Measurements from ENCODE around the gene FAM163B.

FAM163B gene

DNA sequence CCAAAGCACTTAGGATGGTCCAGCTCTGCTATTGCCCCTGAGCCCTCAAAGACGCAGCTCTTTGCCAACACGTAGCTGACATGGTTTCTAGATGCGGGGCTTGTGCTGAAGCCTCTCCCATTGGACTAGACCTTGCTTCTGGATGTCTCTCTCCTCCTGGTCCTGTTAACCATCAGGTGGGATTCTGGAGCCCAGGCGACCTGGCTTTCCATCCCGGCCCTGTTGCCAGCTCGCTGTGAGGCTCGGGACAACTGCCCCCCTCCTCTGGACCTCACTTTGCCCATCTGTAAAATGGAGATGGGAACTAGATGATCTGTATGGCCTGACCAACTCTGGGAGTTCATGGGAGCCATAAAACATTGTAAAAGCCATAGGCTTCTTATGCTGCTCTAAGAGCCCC is 31.0 kb upstream of the FAM163B start:
- no peak overlapping the region for H3K4me3 ChIP-seq (ENCODE audit: low read depth, low read length)
- TF ChIP-seq, protein P1, sequence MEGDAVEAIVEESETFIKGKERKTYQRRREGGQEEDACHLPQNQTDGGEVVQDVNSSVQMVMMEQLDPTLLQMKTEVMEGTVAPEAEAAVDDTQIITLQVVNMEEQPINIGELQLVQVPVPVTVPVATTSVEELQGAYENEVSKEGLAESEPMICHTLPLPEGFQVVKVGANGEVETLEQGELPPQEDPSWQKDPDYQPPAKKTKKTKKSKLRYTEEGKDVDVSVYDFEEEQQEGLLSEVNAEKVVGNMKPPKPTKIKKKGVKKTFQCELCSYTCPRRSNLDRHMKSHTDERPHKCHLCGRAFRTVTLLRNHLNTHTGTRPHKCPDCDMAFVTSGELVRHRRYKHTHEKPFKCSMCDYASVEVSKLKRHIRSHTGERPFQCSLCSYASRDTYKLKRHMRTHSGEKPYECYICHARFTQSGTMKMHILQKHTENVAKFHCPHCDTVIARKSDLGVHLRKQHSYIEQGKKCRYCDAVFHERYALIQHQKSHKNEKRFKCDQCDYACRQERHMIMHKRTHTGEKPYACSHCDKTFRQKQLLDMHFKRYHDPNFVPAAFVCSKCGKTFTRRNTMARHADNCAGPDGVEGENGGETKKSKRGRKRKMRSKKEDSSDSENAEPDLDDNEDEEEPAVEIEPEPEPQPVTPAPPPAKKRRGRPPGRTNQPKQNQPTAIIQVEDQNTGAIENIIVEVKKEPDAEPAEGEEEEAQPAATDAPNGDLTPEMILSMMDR (IDR thresholded peaks at IDR 0.05; ENCODE audit: insufficient read depth, low read length, missing control alignments) = no peak
- POLR2A ChIA-PET = no interaction called here
- CTCF ChIA-PET = no interaction called here
- no peak for DNase-seq (ENCODE audit: low read depth, low spot score)

DNA sequence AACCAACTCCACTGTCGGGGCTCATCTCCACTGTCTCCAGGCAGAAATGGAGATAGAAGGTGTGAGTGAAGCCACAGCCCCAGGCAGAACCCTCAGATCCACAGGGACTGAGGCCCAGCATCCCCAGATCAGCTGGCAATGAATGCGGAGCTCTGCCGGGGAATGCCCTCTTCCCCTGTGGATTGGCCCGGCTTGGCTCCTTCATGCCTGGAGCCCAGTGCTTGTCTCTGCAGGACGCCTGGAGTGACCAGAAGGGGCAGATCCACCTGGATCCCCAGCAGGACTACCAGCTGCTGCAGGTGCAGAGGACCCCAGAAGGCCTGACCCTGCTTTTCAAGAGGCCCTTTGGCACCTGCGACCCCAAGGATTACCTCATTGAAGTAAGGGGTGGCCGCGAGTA is 30.4 kb upstream of the FAM163B start:
- no peak for DNase-seq (ENCODE audit: low read depth, low spot score)
- CTCF ChIA-PET = no interaction called here
- TF ChIP-seq, protein P1 (IDR thresholded peaks at IDR 0.05; ENCODE audit: insufficient read depth, low read length, missing control alignments) = no peak
- POLR2A ChIA-PET = no interaction called here
- H3K4me3 ChIP-seq (ENCODE audit: low read depth, low read length) = no peak overlapping the region

DNA sequence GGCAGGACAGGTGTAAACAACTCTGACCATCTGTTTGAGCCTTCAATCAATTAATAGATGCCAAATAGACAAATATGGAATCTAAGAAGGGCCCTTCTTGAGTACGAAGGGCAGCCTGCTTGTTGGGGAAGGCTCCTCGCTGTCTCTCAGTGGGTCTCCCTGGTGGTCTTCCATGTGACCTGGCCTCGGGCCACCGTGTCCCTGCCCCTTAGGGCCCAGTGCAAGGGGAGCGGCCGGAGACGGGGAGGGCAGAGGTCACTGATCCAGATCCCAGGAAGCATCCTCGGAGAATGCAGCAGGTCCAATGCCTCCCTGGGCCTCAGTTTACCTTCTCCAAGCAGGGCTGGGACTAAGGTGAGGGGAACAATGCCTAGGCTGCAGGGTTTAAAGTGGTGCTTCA is 29.5 kb upstream of the FAM163B start:
- H3K4me3 ChIP-seq (ENCODE audit: low read depth, low read length) = no peak overlapping the region
- ChIA-PET CTCF (no interaction called here), POLR2A (no interaction called here)
- TF ChIP-seq, protein P1 (IDR thresholded peaks at IDR 0.05; ENCODE audit: insufficient read depth, low read length, missing control alignments) = no peak
- DNase-seq (ENCODE audit: low read depth, low spot score) = no peak

DNA sequence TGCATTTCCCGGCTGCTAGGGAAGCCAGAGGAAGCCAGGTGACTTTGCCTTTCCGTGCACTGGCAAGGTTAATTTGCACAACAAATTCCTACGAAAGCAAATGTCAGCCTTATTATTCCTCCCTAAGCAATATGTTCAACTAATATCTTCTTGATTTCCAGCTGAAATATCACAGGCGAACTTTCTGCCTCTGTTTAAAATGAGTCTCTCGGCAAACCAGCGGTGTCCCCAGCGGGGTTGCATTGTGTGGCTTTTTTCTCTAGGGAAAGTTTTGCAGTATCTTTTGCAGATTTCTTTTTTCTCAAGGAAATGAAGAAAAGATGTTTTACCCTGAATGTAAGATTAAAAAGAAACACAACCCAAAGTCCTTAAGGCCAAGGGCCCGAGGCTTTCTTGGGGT is 28.9 kb upstream of the FAM163B start:
- H3K4me3 ChIP-seq (ENCODE audit: low read depth, low read length) = no peak overlapping the region
- CTCF ChIA-PET = no interaction called here
- POLR2A ChIA-PET = no interaction called here
- TF ChIP-seq, protein P1 (IDR thresholded peaks at IDR 0.05; ENCODE audit: insufficient read depth, low read length, missing control alignments) = no peak
- DNase-seq (ENCODE audit: low read depth, low spot score) = no peak

DNA sequence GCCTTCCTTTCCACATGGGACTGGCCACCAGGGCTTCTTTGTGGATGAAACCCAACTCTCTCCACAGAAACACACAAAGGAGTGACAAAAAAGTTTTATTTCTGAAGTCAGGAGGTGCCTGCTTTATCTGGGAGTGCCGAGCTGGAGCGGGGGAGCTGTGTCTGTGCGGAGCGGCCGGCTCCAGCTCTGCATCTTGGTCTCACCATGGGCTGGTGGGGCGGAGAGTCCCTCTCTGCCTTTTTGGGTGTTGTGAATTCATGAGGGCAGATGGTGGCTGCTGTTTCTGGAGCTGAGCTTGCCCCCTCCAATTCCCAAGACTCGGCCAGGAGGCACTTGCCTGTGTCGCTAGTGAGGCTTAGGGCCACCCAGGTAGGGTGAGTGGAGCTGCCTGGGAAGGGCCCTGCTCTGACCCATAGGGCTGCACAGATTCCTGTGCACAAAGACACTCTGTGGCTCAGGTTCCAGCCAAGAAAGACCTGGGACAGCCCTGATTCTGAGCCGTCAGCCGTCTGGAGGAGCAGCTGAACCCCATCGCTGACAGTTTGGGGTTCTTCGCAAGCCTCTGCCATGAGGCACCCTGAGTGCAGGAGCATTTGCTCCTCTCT is 28.4 kb upstream of the FAM163B start:
- no peak for DNase-seq (ENCODE audit: low read depth, low spot score)

DNA sequence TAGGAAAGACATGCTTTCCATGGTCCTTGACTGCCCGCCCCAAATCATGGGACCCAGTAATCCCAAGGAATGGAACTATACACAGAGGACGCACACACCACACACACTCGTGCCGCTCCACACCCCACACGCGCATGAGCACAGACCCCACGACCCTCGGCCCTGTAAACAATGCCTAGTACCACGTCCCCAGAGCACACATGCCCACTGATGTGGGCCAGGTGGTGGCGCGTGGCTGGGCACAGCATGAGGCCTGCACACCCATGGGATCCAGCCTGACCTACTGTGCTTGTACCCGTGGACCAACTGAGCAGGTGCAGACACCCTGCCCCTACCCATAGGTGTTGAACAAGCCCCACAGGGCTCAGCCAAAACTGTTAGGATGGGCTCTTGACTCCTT is 27.7 kb upstream of the FAM163B start:
- ChIA-PET CTCF (no interaction called here), POLR2A (no interaction called here)
- H3K4me3 ChIP-seq (ENCODE audit: low read depth, low read length) = no peak overlapping the region
- TF ChIP-seq, protein P1 (IDR thresholded peaks at IDR 0.05; ENCODE audit: insufficient read depth, low read length, missing control alignments) = no peak
- DNase-seq (ENCODE audit: low read depth, low spot score) = no peak

More for the DNA sequence above, 28.4 kb upstream of the FAM163B start:
- ChIA-PET CTCF (no interaction called here), POLR2A (no interaction called here)
- TF ChIP-seq, protein P1 (IDR thresholded peaks at IDR 0.05; ENCODE audit: insufficient read depth, low read length, missing control alignments) = no peak
- no peak overlapping the region for H3K4me3 ChIP-seq (ENCODE audit: low read depth, low read length)

Measured in AG04449 (cell line).